Measurements from ENCODE around the gene HOXD4.

Gene HOXD4

GRCh38 chr2:176156807-176157498 lies 5.6 kb downstream of the HOXD4 start, which contains the start of gene HOXD3:
Gene HOXD3 (plus strand): TSS chr2:176157307. CDS start chr2:176169115, 11,808 bp downstream.
- no peak for FAIRE-seq

GRCh38 chr2:176157499-176158185 lies 6.3 kb downstream of the HOXD4 start:
- no peak for DNase-seq (ENCODE audit: low spot score)

More at GRCh38 chr2:176156807-176157498, 5.6 kb downstream of the HOXD4 start, which contains the start of gene HOXD3:
- DNase-seq (ENCODE audit: low spot score), result no peak

GRCh38 chr2:176158186-176158591 lies 6.8 kb downstream of the HOXD4 start:
- no peak for DNase-seq (ENCODE audit: low spot score)
- FAIRE-seq, result no peak

More at GRCh38 chr2:176157499-176158185, 6.3 kb downstream of the HOXD4 start:
- FAIRE-seq, result no peak

GRCh38 chr2:176158855-176159662 lies 7.7 kb downstream of the HOXD4 start:
- DNase-seq (ENCODE audit: low spot score), result no peak
- no peak for FAIRE-seq

- no peak for DNase-seq (ENCODE audit: low spot score)
- FAIRE-seq, result no peak
Observed at GRCh38 chr2:176159663-176160250, 8.4 kb downstream of the HOXD4 start.

- no peak for DNase-seq (ENCODE audit: low spot score)
Observed at GRCh38 chr2:176160251-176160985, 9.1 kb downstream of the HOXD4 start.

GRCh38 chr2:176160986-176161824 lies 9.9 kb downstream of the HOXD4 start:
- FAIRE-seq (no peak), DNase-seq (ENCODE audit: low spot score) (no peak)

More at GRCh38 chr2:176160251-176160985, 9.1 kb downstream of the HOXD4 start:
- no peak for FAIRE-seq

GRCh38 chr2:176161825-176162626 lies 10.7 kb downstream of the HOXD4 start:
- DNase-seq (ENCODE audit: low spot score), result no peak

GRCh38 chr2:176162911-176163671 lies 11.7 kb downstream of the HOXD4 start:
- FAIRE-seq, result no peak
- no peak for DNase-seq (ENCODE audit: low spot score)

More at GRCh38 chr2:176161825-176162626, 10.7 kb downstream of the HOXD4 start:
- no peak for FAIRE-seq

GRCh38 chr2:176163672-176164056 lies 12.3 kb downstream of the HOXD4 start:
- FAIRE-seq (no peak), DNase-seq (ENCODE audit: low spot score) (no peak)

- FAIRE-seq, result no peak
- no peak for DNase-seq (ENCODE audit: low spot score)
Observed at GRCh38 chr2:176164201-176164600, 12.9 kb downstream of the HOXD4 start.

- DNase-seq (ENCODE audit: low spot score) (no peak), FAIRE-seq (no peak)
Observed at GRCh38 chr2:176164611-176165369, 13.4 kb downstream of the HOXD4 start.

GRCh38 chr2:176165370-176166050 lies 14.2 kb downstream of the HOXD4 start:
- DNase-seq (ENCODE audit: low spot score) (no peak), FAIRE-seq (no peak)

- DNase-seq (ENCODE audit: low spot score) (no peak), FAIRE-seq (no peak)
Observed at GRCh38 chr2:176166272-176166671, 14.9 kb downstream of the HOXD4 start.

GRCh38 chr2:176167398-176167797 lies 16.0 kb downstream of the HOXD4 start:
- no peak for FAIRE-seq

GRCh38 chr2:176169181-176169580 lies 17.8 kb downstream of the HOXD4 start:
- DNase-seq (ENCODE audit: low spot score), result no peak
- FAIRE-seq, result no peak

More at GRCh38 chr2:176167398-176167797, 16.0 kb downstream of the HOXD4 start:
- DNase-seq (ENCODE audit: low spot score), result no peak

GRCh38 chr2:176169711-176170110 lies 18.4 kb downstream of the HOXD4 start:
- DNase-seq (ENCODE audit: low spot score) (no peak), FAIRE-seq (no peak)
